Ramos (cell line): ENCODE data around the gene INTS11.

ENCODE experiments used
- in situ Hi-C: fragments of 300-500 bp; cut with MboI; formaldehyde crosslinking; loops from one replicate; pipeline ENCODE4 v1.14.3; 2022; ENCODE audit warnings: low sequenced_read_pairs; ENCODE audit not compliant: unreplicated experiment

The INTS11 gene

DNA sequence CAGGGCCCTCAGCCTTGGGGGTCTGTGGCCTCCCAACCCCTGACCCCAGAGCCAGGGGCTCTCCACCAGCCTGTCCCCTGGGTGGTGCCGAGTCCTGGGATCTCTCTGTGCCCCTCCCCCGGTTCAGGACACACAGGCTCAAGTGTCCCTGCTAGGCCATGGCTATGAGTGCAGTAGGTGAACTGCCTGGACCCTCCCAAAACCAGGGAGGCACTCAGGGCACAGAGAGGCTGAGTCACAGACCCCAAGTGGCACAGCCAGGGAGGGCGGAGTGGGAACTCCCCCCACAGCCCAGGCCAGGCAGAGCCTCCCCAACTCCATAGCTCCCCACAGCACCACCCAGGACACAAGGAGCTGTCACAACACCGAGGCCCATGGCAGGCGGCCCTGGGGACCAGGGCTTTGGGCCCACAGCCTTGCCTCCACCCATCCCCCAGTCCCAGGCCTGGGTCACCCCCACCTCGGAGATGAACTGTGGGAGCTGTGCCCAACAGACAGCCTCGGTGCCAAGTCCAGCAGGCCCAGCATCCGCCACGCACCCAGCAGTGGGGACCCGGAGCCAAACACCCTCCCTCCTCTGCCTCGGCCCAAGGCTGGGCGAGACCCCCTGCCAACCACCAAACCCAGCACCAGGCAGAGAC lies 21.5 kb upstream of the INTS11 start:
- in situ Hi-C loops: no loop called here

- in situ Hi-C loops: no loop called here
These were observed 20.9 kb upstream of the INTS11 start for GRCh38 chr1:1345384-1345783.

- in situ Hi-C loops: no loop called here
These were observed 20.3 kb upstream of the INTS11 start for GRCh38 chr1:1344655-1345361.

DNA sequence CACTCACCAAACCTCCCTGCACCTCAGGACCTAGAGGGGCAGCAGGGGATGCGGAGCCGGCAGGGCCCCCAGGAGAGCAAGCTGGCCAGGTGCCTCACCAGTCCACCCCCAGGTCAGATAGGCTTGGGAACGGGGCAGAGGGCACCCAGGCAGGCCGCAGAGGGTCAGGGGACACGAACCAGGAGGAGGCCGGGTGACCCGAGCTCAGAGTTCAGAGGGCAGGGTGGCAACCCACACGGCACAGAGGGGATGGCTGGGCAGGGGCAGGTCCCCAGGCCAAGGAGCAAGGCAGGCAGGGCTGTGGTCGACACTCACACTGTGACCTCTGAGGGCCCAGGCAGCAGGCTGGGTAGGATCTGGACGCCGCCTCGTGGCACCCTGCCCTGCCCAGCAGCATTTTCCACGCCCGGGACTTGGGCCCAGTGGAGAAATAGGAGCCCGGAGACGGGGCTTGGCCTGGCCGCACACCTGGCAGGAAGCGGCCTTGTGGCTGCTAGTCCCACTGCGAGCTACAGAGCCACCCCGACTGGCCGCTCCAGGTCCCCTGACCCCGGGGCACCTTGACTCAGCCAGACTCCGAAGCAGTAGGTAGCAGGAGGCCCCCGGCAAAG lies 19.5 kb upstream of the INTS11 start:
- in situ Hi-C loops: no loop called here

DNA sequence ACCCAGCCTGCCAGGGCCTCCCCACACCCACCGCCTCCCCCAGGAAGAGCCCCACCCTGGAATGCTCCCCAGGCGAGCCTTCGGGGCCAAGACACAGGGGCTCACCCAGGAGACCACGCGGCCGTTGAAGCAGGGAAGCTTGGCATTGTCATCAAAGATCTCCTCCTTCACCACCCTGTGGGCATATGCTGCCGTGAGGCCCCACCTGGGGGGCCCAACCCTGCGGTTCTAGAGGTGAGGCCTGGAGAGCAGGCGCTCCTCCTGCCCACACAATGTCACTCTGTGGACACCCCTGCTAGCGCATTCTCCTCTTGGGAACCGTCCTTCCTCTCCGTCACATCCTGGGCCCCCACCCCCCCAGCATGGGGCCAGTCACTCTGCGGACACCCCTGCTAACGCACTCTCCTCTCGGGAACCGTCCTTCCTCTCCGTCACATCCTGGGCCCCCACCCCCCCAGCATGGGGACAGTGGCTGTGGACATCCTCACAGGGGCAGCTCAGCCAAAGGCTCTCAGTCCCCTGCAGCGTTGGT lies 18.2 kb upstream of the INTS11 start:
- in situ Hi-C loops: no loop called here

GRCh38 chr1:1342061-1342562 lies 17.7 kb upstream of the INTS11 start:
- in situ Hi-C loops: no loop called here

DNA sequence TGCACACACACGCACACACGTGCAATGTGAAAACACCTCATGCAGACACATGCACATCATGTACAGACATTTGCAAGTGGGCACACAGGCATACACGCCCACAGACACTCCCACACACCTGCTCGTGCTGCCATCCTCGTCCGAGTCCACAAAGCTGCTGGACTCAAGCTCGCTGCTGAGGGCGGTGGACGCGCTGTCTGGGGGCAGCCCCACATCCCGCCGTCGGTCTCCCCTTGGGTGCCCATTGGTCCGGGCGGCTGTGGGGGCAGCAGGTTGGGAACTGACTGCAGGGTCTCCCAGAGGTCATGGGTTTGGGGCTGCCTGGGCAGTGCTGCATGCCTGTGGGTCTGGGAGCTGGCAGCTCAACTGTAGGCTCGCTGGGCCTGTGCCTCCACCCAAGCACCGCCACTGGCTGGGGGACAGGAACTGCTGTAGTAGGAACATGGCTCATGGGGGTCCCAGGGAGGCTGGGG lies 17.1 kb upstream of the INTS11 start:
- in situ Hi-C loops: no loop called here

DNA sequence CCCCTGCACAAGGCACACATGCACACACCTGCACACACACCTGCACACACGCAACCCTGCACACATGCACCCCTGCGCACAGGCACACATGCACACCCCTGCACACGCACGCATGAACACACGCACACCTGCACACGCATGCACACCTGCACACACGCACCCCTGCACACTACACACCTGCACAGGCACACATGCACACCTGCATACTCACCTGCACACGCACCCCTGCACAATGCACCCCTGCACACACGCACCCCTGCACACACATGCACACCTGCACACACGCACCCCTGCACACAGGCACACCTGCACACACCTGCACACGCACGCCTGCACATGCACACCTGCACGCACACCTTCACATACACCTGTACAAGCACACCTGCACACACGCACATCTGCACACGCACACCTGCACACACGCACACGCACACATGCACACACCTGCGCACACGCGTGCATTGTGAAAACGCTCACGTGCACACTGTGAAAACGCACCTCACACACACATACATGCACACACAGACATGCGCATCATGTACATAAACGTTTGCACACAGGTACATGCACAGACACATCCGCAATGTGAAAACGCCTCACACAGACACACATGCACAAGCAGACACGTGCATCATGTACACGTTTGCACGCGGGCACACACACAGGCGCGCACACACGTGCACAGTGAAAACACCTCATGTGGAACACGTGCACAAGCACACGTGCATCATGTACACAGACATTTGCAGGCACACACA lies 16.5 kb upstream of the INTS11 start:
- in situ Hi-C loops: no loop called here

DNA sequence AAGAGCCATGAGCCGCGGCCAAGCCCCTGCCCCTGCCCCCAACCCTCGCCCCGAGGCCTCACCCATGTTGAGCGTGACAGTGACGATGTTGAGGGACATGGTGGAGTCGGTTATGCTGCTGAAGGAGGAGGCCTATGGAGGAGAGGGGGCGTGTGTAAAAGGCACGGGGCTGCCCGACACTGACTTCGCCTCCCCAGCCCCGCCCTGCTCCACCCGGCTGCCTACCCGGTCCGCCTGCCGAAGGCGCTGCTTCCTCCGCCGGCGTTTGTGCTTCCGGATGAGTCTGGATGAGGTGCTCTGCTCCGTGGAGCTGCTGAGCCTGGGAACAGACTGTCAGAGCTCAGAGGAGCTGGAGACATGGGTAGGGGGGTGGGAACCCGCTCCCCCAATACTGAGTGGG lies 15.7 kb upstream of the INTS11 start:
- in situ Hi-C loops: no loop called here

DNA sequence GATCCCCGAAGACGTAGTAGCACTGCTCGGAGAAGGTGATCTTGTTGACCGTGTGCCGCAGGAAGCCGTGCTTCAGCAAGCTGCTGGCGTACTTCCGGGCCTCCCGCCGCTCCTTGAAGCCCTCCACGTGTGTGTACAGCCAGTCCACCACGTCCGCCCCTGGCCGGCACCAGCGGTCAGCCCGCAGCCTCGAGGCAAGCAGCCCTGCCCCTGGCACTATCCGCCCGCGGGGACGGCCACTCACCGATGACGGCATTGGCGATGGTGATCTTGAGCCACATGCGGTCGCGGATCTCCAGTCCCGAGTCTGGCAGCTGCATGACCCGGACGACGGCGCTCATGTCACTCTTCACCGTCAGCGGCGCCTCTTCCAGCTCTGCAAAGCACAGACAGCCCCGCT lies 13.8 kb upstream of the INTS11 start:
- in situ Hi-C loops: no loop called here

- in situ Hi-C loops: no loop called here
These were observed 13.3 kb upstream of the INTS11 start for GRCh38 chr1:1337793-1338147.

DNA sequence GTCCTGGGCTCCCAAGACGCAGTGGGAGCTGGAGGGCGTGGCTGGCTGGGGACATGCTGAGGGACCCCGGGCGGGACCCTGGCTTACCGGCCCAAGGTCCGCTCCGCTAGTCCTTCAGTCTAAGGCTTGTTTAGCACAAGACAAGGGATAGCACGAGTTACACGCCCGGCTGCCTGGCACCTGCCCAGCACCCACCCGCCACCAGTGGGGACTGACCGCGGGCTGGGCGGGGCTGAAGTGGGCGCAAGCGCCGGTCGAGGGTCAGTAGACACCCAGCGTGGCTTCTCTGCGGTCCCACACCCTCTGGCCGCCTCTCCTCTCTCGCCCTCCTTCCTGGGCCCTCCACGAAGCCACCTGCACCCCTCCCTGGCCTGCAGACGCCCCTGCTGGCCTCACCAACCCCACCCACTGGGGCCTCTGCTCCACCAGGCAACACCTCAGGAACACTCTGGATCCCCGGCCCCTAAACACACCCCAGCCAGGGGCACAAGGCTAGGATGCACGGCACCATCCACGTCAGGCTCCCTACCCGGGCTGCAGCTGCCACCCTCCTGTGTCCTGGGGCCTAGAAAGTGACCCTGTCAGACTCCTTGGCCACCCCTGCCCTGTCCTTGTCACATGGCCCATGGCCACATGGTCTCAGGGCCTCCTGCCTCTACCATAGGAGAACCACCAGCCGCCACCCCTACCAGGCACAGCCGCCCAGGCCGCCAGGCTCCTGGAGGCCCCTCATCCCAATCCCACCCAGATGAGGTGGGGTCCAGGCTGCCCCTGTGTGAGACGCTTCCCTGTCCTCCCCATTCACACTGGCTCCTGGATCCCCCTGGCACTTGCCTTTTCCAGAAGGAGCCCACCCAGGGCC lies 12.7 kb upstream of the INTS11 start:
- in situ Hi-C loops: no loop called here

DNA sequence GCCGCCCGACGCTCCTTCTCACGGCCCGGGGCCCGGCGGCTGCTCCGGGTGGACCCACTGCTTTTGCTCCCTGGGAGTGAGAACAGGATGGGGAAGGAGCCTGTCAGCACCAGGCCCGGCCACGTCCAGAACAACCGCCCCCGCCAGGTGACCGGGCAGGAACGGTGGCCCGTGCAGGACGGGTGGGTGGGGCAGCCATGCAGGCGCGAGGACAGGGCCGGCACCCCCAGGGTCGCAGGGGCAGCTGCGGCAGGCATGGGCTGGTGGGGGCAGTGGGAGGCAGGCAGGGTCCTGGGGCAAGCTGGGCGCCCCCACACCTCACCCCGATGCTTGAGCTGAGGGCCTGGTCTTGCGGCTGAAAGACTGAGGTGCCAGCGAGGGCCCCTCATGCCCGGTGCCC lies 12.0 kb upstream of the INTS11 start:
- in situ Hi-C loops: no loop called here

DNA sequence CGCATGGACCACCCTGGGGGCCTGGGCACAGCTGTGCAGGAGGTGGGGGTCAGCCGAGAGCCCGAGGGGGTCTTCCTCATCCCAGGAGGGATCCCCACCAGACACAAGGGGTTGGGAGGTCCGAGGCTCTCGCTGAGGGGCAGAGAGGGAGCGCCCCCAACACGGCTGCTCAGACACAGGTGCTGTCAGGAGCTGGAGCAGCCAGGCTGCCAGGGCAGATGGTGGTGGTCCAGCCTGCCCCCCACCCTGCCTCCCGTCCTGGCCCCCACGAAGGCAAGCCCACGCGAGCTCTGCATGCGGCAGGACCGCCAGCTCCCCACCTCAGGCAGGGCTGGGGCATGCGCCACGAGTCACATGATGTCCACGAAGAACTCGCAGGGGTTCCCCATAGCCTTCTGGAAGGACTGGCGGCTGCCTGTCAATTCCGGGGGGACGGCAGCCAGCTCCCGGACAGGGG lies 11.4 kb upstream of the INTS11 start:
- in situ Hi-C loops: no loop called here

DNA sequence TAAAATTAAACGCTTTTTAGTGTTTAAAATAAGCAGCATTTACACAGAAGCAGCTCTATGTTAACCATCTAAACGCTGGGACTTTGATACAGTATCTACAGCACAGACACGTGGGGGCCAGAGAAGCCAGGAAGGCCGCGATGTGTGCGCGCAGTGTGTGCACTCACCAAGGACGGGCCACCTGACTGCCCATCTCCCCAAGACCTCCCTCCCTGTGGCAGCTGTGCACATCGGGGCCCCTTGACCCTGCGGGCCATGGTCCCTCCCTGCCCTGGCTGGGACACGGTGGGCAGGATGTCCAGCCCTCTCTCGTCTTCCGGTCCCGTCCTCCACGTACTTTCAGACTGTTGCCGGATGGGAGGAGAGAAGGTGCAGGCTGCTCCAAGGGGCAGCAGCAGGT lies 10.8 kb upstream of the INTS11 start:
- in situ Hi-C loops: no loop called here

GRCh38 chr1:1334835-1335234 lies 10.4 kb upstream of the INTS11 start:
- in situ Hi-C loops: no loop called here

GRCh38 chr1:1333551-1334241 lies 9.2 kb upstream of the INTS11 start:
- in situ Hi-C loops: no loop called here

DNA sequence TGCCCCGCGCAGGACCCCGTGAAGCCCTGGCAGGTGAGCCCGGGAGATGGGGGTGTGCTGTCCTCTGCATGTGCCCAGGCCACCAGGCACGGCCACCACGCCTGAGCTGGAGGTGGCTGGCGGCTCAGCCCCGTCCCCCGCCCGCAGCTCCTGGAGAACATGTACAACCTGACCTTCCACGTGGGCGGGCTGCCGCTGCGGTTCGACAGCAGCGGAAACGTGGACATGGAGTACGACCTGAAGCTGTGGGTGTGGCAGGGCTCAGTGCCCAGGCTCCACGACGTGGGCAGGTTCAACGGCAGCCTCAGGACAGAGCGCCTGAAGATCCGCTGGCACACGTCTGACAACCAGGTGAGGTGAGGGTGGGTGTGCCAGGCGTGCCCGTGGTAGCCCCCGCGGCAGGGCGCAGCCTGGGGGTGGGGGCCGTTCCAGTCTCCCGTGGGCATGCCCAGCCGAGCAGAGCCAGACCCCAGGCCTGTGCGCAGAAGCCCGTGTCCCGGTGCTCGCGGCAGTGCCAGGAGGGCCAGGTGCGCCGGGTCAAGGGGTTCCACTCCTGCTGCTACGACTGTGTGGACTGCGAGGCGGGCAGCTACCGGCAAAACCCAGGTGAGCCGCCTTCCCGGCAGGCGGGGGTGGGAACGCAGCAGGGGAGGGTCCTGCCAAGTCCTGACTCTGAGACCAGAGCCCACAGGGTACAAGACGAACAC lies 8.5 kb upstream of the INTS11 start:
- in situ Hi-C loops: no loop called here
